PC-9 (cell line): Measurements from ENCODE around the gene ITSN1. TPM values are rescaled to one million over a fixed set of nuclear protein-coding genes. Genes with fewer than 3 reads are reported as not detected.

Experiments used
- BruUV-seq: library from RNA; stranded (reverse); fragments of 400-500 nt; replicated peaks from 2 replicates; lab custom pipeline; 2021; lab: Mats Ljungman, UMichigan
- CTCF ChIA-PET: fragments of 300-600 bp; sonication (Branson Sonifier 250); formaldehyde crosslinking; loops from one replicate; lab custom pipeline; 2022; ENCODE audit warnings: antibody characterized with exemption; lab: Charles Lee
- POLR2A ChIA-PET: fragments of 300-600 bp; sonication (Branson Sonifier 250); formaldehyde crosslinking; loops from one replicate; lab custom pipeline; 2022; ENCODE audit warnings: antibody characterized with exemption; ENCODE audit not compliant: unreplicated experiment; lab: Charles Lee
- DNase-seq, 2 experiments: peaks; one replicate each; pipeline versions ENCODE4 v3.0.0 to v3.0.0-alpha.2; 2015 to 2022; ENCODE audit warnings: mixed read lengths in 1 of 2
- H2AFZ ChIP-seq: fragments of 200-600 bp; sonication (generic); 2 replicates; pipeline ENCODE4 v1.8.1; 2017; ENCODE audit warnings: antibody characterized with exemption
- H3F3A ChIP-seq: fragments of 200-600 bp; sonication (generic); 2 replicates; pipeline ENCODE4 v1.8.1; 2017; ENCODE audit warnings: antibody characterized with exemption, mild to moderate bottlenecking, low read depth; ENCODE audit not compliant: insufficient read depth
- H3K27ac ChIP-seq: fragments of 200-600 bp; sonication (generic); 2 replicates; pipeline ENCODE4 v1.6.1; 2016; ENCODE audit warnings: mixed run types
- H3K27me3 ChIP-seq: fragments of 200-600 bp; sonication (generic); 2 replicates; pipeline ENCODE4 v1.6.1; 2016; ENCODE audit warnings: low read depth, mixed run types; ENCODE audit not compliant: insufficient read depth
- H3K36me3 ChIP-seq: fragments of 200-600 bp; sonication (generic); 2 replicates; pipeline ENCODE4 v1.6.1; 2016; ENCODE audit warnings: low read depth, mixed run types
- H3K4me1 ChIP-seq: fragments of 200-600 bp; sonication (generic); replicated peaks from 2 replicates; pipeline ENCODE4 v1.6.1; 2016; ENCODE audit warnings: mixed run types; ENCODE audit not compliant: insufficient read depth
- H3K4me2 ChIP-seq: fragments of 200-600 bp; sonication (generic); 2 replicates; pipeline ENCODE4 v1.6.1; 2017; ENCODE audit warnings: mixed run types
- H3K4me3 ChIP-seq: fragments of 200-600 bp; sonication (generic); 2 replicates; pipeline ENCODE4 v1.6.1; 2016; ENCODE audit warnings: mixed run types
- H3K79me2 ChIP-seq: fragments of 200-600 bp; sonication (generic); 2 replicates; pipeline ENCODE4 v1.6.1; 2017; ENCODE audit warnings: low read depth, mixed run types
- H3K9me2 ChIP-seq: fragments of 200-600 bp; sonication (generic); 2 replicates; pipeline ENCODE4 v1.8.1; 2017; ENCODE audit warnings: mild to moderate bottlenecking; ENCODE audit not compliant: insufficient read depth
- H3K9me3 ChIP-seq: fragments of 200-600 bp; sonication (generic); 2 replicates; pipeline ENCODE4 v1.8.1; 2016; ENCODE audit warnings: low read depth; ENCODE audit not compliant: insufficient read depth
- H4K20me1 ChIP-seq: fragments of 200-600 bp; sonication (generic); 2 replicates; pipeline ENCODE4 v1.8.1; 2017; ENCODE audit not compliant: insufficient read depth
- EZH2 ChIP-seq: fragments of 200-600 bp; sonication (generic); IDR thresholded peaks from 2 replicates; pipeline ENCODE4 v1.8.0; 2017; ENCODE audit warnings: antibody characterized with exemption, low read depth
- intact Hi-C: fragments of 100-400 bp; cut with micrococcal nuclease; formaldehyde crosslinking; loops from one replicate; pipeline ENCODE4 v1.10.0; 2022; ENCODE audit not compliant: unreplicated experiment
- total RNA-seq: library from RNA; stranded (reverse); gene quantifications from 2 replicates; pipeline ENCODE4 v1.2.3, GENCODE V29; 2021
- TF ChIP-seq, protein P1 (sequence below): fragments of 200-600 bp; sonication (generic); conservative IDR thresholded peaks from 2 replicates; pipeline ENCODE4 v1.6.1; 2017; ENCODE audit warnings: mixed run types, antibody characterized with exemption, mild to moderate bottlenecking, moderate library complexity

The ITSN1 gene
- total RNA-seq, 1 experiment from 2014 or later: 46.3 TPM

DNA sequence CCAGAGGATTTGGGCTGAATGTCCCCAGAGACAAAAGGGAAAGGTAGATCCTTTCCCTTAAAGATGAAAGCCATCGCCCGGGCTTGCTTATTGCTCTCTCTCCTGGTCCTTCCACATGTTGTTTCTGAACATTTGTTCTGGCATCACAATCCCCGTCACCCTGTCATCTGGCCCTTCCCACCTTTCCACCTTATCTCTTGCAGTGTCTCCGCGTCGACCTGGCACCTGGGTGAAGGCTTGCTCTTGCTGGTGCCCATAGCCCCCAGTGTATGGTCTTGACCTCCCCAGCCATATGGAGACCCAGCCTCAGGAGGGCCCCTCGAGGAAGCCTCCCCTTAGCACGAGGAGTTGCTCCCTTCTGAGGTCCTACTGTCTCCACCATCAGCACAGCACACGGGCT lies 208.7 kb downstream of the ITSN1 start:
- intact Hi-C loops: no loop called here
- Histone ChIP-seq H3K27ac (no peak overlapping the region), H3F3A (peaks cover 5% of the 10 kb centered on the region; the same call in 1 of the 2 replicates), H3K9me3 (no peaks in the 10 kb centered on the region), H3K79me2 (no peaks in the 10 kb centered on the region), H3K4me2 (no peak overlapping the region), H3K4me1 (peaks cover 24% of the 10 kb centered on the region), H2AFZ (no peak overlapping the region), H3K27me3 (no peaks in the 10 kb centered on the region), H3K9me2 (no peaks in the 10 kb centered on the region), H3K4me3 (no peak overlapping the region), H3K36me3 (no peaks in the 10 kb centered on the region), H4K20me1 (no peaks in the 10 kb centered on the region)
- no peak for TF ChIP-seq EZH2
- TF ChIP-seq, protein P1, sequence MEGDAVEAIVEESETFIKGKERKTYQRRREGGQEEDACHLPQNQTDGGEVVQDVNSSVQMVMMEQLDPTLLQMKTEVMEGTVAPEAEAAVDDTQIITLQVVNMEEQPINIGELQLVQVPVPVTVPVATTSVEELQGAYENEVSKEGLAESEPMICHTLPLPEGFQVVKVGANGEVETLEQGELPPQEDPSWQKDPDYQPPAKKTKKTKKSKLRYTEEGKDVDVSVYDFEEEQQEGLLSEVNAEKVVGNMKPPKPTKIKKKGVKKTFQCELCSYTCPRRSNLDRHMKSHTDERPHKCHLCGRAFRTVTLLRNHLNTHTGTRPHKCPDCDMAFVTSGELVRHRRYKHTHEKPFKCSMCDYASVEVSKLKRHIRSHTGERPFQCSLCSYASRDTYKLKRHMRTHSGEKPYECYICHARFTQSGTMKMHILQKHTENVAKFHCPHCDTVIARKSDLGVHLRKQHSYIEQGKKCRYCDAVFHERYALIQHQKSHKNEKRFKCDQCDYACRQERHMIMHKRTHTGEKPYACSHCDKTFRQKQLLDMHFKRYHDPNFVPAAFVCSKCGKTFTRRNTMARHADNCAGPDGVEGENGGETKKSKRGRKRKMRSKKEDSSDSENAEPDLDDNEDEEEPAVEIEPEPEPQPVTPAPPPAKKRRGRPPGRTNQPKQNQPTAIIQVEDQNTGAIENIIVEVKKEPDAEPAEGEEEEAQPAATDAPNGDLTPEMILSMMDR: no peak
- DNase-seq: no peak
- ChIA-PET CTCF (no interaction called here), POLR2A (interaction anchor here (0.7 kb wide), 1 partner anchor 204 kb away, joined by 32 read pairs; no protein-coding TSS in a partner anchor)
- no TSS peak for BruUV-seq

- no peak overlapping the region for H3K4me2 ChIP-seq
- ChIA-PET POLR2A (no interaction called here), CTCF (no interaction called here)
- TF ChIP-seq, protein P1: no peak
- no peak for TF ChIP-seq EZH2
- no peaks in the 10 kb centered on the region for H4K20me1 ChIP-seq
- no TSS peak for BruUV-seq
- no peak for DNase-seq
- intact Hi-C loops: no loop called here
- no peak overlapping the region for H3K4me3 ChIP-seq
- H3K9me3 ChIP-seq: no peaks in the 10 kb centered on the region
- H3K36me3 ChIP-seq: no peaks in the 10 kb centered on the region
- no peaks in the 10 kb centered on the region for H3K27me3 ChIP-seq
- no peaks in the 10 kb centered on the region for H3K79me2 ChIP-seq
- H3K27ac ChIP-seq: no peak overlapping the region
- no peak overlapping the region for H2AFZ ChIP-seq
- H3F3A ChIP-seq: peaks cover 5% of the 10 kb centered on the region; the same call in 1 of the 2 replicates
- no peaks in the 10 kb centered on the region for H3K9me2 ChIP-seq
- peaks cover 24% of the 10 kb centered on the region for H3K4me1 ChIP-seq
These were observed 210.2 kb downstream of the ITSN1 start for GRCh38 chr21:33852485-33852884.

GRCh38 chr21:33854604-33855003 lies 212.3 kb downstream of the ITSN1 start:
- POLR2A ChIA-PET: no interaction called here
- Histone ChIP-seq H3K27me3 (no peaks in the 10 kb centered on the region), H3K4me2 (no peak overlapping the region), H3K27ac (no peak overlapping the region), H3F3A (peaks cover 5% of the 10 kb centered on the region; the same call in 1 of the 2 replicates), H3K9me3 (no peaks in the 10 kb centered on the region), H3K9me2 (no peaks in the 10 kb centered on the region), H3K36me3 (no peaks in the 10 kb centered on the region), H3K79me2 (no peaks in the 10 kb centered on the region), H3K4me1 (peaks cover 14% of the 10 kb centered on the region), H3K4me3 (no peak overlapping the region), H4K20me1 (no peaks in the 10 kb centered on the region), H2AFZ (no peak overlapping the region)
- TF ChIP-seq EZH2: no peak
- TF ChIP-seq, protein P1: no peak
- intact Hi-C loops: no loop called here
- BruUV-seq: no TSS peak
- peak; percentile 53 to 60 for DNase-seq
- CTCF ChIA-PET: no interaction called here
